Spleen (tissue), 11 donors: ENCODE measurements around the gene DNM2. TPM values are rescaled to one million over a fixed set of nuclear protein-coding genes. Genes with fewer than 3 reads are reported as not detected.

Source experiments
- DNase-seq: peaks from one replicate; pipeline ENCODE4 v3.0.0-alpha.2; 2020
- H3K27ac ChIP-seq, 8 donors: fragments of 200-600 bp; sonication (generic) in 7 of 8; 1 replicate in 4 of 8; 2 replicates in 4 of 8; pipeline versions ENCODE4 v1.5.0 to v1.8.0; 2016 to 2021; ENCODE audit warnings: inconsistent platforms in 4 of 8, mild to moderate bottlenecking in 4 of 8, moderate library complexity in 1 of 8
- H3K27me3 ChIP-seq, 7 donors: fragments of 200-600 bp; sonication (generic) in 6 of 7; replicated peaks in 1 of 7; 1 replicate in 4 of 7; 2 replicates in 3 of 7; pipeline versions ENCODE4 v1.5.0 to v1.8.0; 2016 to 2021; ENCODE audit warnings: inconsistent platforms in 3 of 7, mild to moderate bottlenecking in 1 of 7
- H3K36me3 ChIP-seq, 6 donors: fragments of 200-600 bp; sonication (generic) in 5 of 6; 1 replicate in 4 of 6; 2 replicates in 2 of 6; pipeline versions ENCODE4 v1.5.0 to v1.8.0; 2016 to 2021; ENCODE audit warnings: inconsistent platforms in 2 of 6
- H3K4me1 ChIP-seq, 6 donors: fragments of 200-600 bp; sonication (generic) in 5 of 6; 1 replicate in 3 of 6; 2 replicates in 3 of 6; pipeline versions ENCODE4 v1.5.0 to v1.8.0; 2016 to 2021; ENCODE audit warnings: inconsistent platforms in 3 of 6
- H3K4me3 ChIP-seq, 8 donors: fragments of 200-600 bp; sonication (generic) in 7 of 8; 1 replicate in 4 of 8; 2 replicates in 4 of 8; pipeline versions ENCODE4 v1.5.0 to v1.8.0; 2016 to 2021; ENCODE audit warnings: inconsistent platforms in 4 of 8, mild to moderate bottlenecking in 4 of 8, moderate library complexity in 2 of 8
- H3K9me3 ChIP-seq, 8 donors: fragments of 200-600 bp; sonication (generic) in 7 of 8; 1 replicate in 4 of 8; 2 replicates in 4 of 8; pipeline versions ENCODE4 v1.5.0 to v1.8.0; 2016 to 2021; ENCODE audit warnings: inconsistent platforms in 4 of 8
- CTCF ChIP-seq, 11 experiments: fragments of 200-600 bp in 7 of 11; fragments of 450-650 bp in 4 of 11; sonication (generic) in 4 of 11; IDR thresholded peaks in 8 of 11; conservative IDR thresholded peaks in 3 of 11; 1 replicate in 7 of 11; 2 replicates in 4 of 11; pipeline versions ENCODE4 v1.4.0 to v1.8.0; 2016 to 2021; ENCODE audit warnings: antibody characterized with exemption in 11 of 11, inconsistent platforms in 4 of 11, mild to moderate bottlenecking in 1 of 11
- POLR2A ChIP-seq, 3 donors: fragments of 450-650 bp; IDR thresholded peaks; one replicate each; pipeline ENCODE4 v1.5.1; 2017; ENCODE audit warnings: antibody characterized with exemption in 3 of 3, mild to moderate bottlenecking in 1 of 3
- POLR2AphosphoS5 ChIP-seq, 3 donors: sonication (generic); formaldehyde crosslinking; IDR thresholded peaks; one replicate each; pipeline ENCODE4 v1.5.1; 2017; ENCODE audit warnings: antibody characterized with exemption in 3 of 3
- WGBS, 5 donors: extraction: QIAGEN DNeasy Blood & Tissue Kit in 3 of 5; methylation state at CpG; one replicate each; pipeline versions ENCODE4 v1.1.5 to v1.1.7; 2013 to 2018; 5-methylcytosine and 5-hydroxymethylcytosine counted together
- intact Hi-C: fragments of 100-400 bp; cut with DNase I; formaldehyde crosslinking; loops from one replicate; pipeline ENCODE4 v1.15.0; 2023; ENCODE audit warnings: low total_unique reads
- polyA plus RNA-seq, 3 donors: library from polyadenylated mRNA; stranded (reverse); fragments of 200-250 nt; gene quantifications; one replicate each; pipeline ENCODE4 v1.2.1, GENCODE V29; 2013
- total RNA-seq, 7 donors: library from RNA; depleted of rRNA in 3 of 7; stranded (reverse); fragments of >200 nt in 3 of 7; fragmentation: NEBNext Ultra II Directional in 4 of 7; extraction: Animal tissue kit (Norgen Biotek cat#: 25700) in 4 of 7; gene quantifications; one replicate each; pipeline versions ENCODE4 v1.1.0 to v1.2.1, GENCODE V29; 2016 to 2021
- donor health status: healthy with polysubstance abuse.
- donor health status: DM: no; HTN: no; CAD: no; lungs with moderate emphysema.
- donor health status: DM: no; HTN: no; CAD: no.
- donor health status: Bipolar disorder and iron deficiency.
- donor health status: healthy.
- donor health status: DM: no; HTN: no; CAD: no.
- donor health status: DM: yes; HTN: yes; CAD: no.

DNM2 gene
- total and polyA plus RNA-seq, 10 donors: 57.1 to 298 (median 193) TPM

- Histone ChIP-seq H3K4me3 (no peak overlapping the region), H3K9me3 (no peaks in the 10 kb centered on the region), H3K4me1 (peaks cover 10 to 21% (median 16%) of the 10 kb centered on the region in 6 donors), H3K36me3 (peaks cover 0 to 60% (median 58%) of the 10 kb centered on the region in 6 donors), H3K27me3 (no peaks in the 10 kb centered on the region), H3K27ac (no peak overlapping the region)
- no peak for TF ChIP-seq CTCF (IDR thresholded peaks at IDR 0.05 in 8 of 11, conservative IDR thresholded peaks at IDR 0.05 in 3 of 11)
- TF ChIP-seq POLR2AphosphoS5 (IDR thresholded peaks at IDR 0.05): no peak
- no peak for TF ChIP-seq POLR2A (IDR thresholded peaks at IDR 0.05)
- intact Hi-C loops: no loop called here
- WGBS, 5 donors: 80 to 95% (median 88%) methylated on average over 1 to 5 of the region's 5 CpGs
- DNase-seq: no peak
Measured at GRCh38 chr19:10691883-10692282, 26.0 kb upstream of the DNM2 start.

- intact Hi-C loops: no loop called here
- H3K27me3 ChIP-seq: no peaks in the 10 kb centered on the region
- H3K36me3 ChIP-seq: peaks cover 0 to 51% (median 49%) of the 10 kb centered on the region in 6 donors
- no peaks in the 10 kb centered on the region for H3K9me3 ChIP-seq
- no peak overlapping the region for H3K27ac ChIP-seq
- no peak overlapping the region for H3K4me3 ChIP-seq
- TF ChIP-seq CTCF (IDR thresholded peaks at IDR 0.05 in 8 of 11, conservative IDR thresholded peaks at IDR 0.05 in 3 of 11) (no peak), POLR2AphosphoS5 (IDR thresholded peaks at IDR 0.05) (peak in 1 of 3 donors; percentile 6)
- no peak for DNase-seq
- WGBS, 5 donors: 84 to 96% (median 87%) methylated on average over 5 of the region's 5 CpGs
- H3K4me1 ChIP-seq: peaks cover 10 to 21% (median 16%) of the 10 kb centered on the region in 6 donors
Measured at GRCh38 chr19:10692673-10693264, 25.1 kb upstream of the DNM2 start.

- H3K27me3 ChIP-seq: no peaks in the 10 kb centered on the region
- no peak for DNase-seq
- H3K27ac ChIP-seq: no peak overlapping the region
- H3K4me1 ChIP-seq: peaks cover 10 to 22% (median 16%) of the 10 kb centered on the region in 6 donors
- peaks cover 0 to 31% (median 29%) of the 10 kb centered on the region in 6 donors for H3K36me3 ChIP-seq
- peak overlapping the region in 2 of 8 donors; percentile 27 to 60 for H3K4me3 ChIP-seq
- intact Hi-C loops: loop anchor here (5.0 kb wide), 1 partner anchor 113 kb away; no protein-coding TSS in a partner anchor
- WGBS, 5 donors: 44 to 56% (median 50%) methylated on average over 13 to 16 of the region's 16 CpGs
- no peaks in the 10 kb centered on the region for H3K9me3 ChIP-seq
- TF ChIP-seq POLR2A (IDR thresholded peaks at IDR 0.05) (no peak), CTCF (IDR thresholded peaks at IDR 0.05 in 8 of 11, conservative IDR thresholded peaks at IDR 0.05 in 3 of 11) (no peak), POLR2AphosphoS5 (IDR thresholded peaks at IDR 0.05) (no peak)
Measured at GRCh38 chr19:10694706-10695307, 23.1 kb upstream of the DNM2 start.
